Body of pancreas (tissue), 4 donors: ENCODE results near the gene ENPP1. TPM values are rescaled to one million over a fixed set of nuclear protein-coding genes. Genes with fewer than 3 reads are reported as not detected.

ENCODE experiments used
- ATAC-seq: fragments of 150-250 bp; one replicate; pipeline ENCODE4 v1.9.1; 2016
- DNase-seq, 4 donors: peaks; one replicate each; pipeline ENCODE4 v3.0.0-alpha.2; 2019
- H3K27ac ChIP-seq, 4 donors: fragments of 200-600 bp; sonication (generic); 1 replicate in 3 of 4; 2 replicates in 1 of 4; pipeline versions ENCODE4 v1.5.1 to v1.6.1; 2016 to 2019; ENCODE audit warnings: mild to moderate bottlenecking in 1 of 4, mixed read lengths in 1 of 4, moderate library complexity in 1 of 4
- H3K27me3 ChIP-seq, 2 donors: fragments of 200-600 bp; sonication (generic); one replicate each; pipeline ENCODE4 v1.6.0; 2016; ENCODE audit warnings: mild to moderate bottlenecking in 1 of 2
- H3K36me3 ChIP-seq, 2 donors: fragments of 200-600 bp; sonication (generic); replicated peaks in 1 of 2; 2 replicates each; pipeline ENCODE4 v1.5.1; 2016; ENCODE audit warnings: low read depth in 2 of 2; ENCODE audit not compliant: insufficient read depth in 1 of 2
- H3K4me1 ChIP-seq: fragments of 200-600 bp; sonication (generic); one replicate; pipeline ENCODE4 v1.6.0; 2016
- H3K4me3 ChIP-seq, 2 donors: fragments of 200-600 bp; sonication (generic); 1 replicate in 1 of 2; 2 replicates in 1 of 2; pipeline ENCODE4 v1.5.1; 2016 to 2019
- H3K9me3 ChIP-seq, 3 donors: fragments of 200-600 bp; sonication (generic); 1 replicate in 2 of 3; 2 replicates in 1 of 3; pipeline ENCODE4 v1.5.1; 2016
- CTCF ChIP-seq, 7 experiments: fragments of 450-650 bp in 4 of 7; fragments of 200-600 bp in 3 of 7; sonication (generic) in 3 of 7; IDR thresholded peaks; one replicate each; pipeline ENCODE4 v1.5.1; 2016 to 2019; ENCODE audit warnings: antibody characterized with exemption in 7 of 7
- POLR2A ChIP-seq, 3 donors: fragments of 450-650 bp; IDR thresholded peaks; one replicate each; pipeline ENCODE4 v1.6.1; 2016; ENCODE audit warnings: antibody characterized with exemption in 3 of 3, mild to moderate bottlenecking in 2 of 3
- WGBS, 2 donors: methylation state at CpG; one replicate each; pipeline ENCODE4 v1.1.5; 2017; 5-methylcytosine and 5-hydroxymethylcytosine counted together
- intact Hi-C: fragments of 100-400 bp; cut with DNase I; formaldehyde crosslinking; loops from one replicate; pipeline ENCODE4 v1.15.1; 2023
- microRNA-seq, 2 donors: library from miRNA; unstranded; fragments of <30 nt; microRNA quantifications; one replicate each; pipeline ENCODE4, GENCODE V29; 2016; ENCODE audit warnings: borderline number of aligned reads in 2 of 2, borderline replicate concordance in 2 of 2
- small RNA-seq: library from RNA; depleted of rRNA; stranded (forward); fragments of <200 nt; gene quantifications from one replicate; pipeline ENCODE3, GENCODE V24; 2016
- total RNA-seq, 2 donors: library from RNA; depleted of rRNA; stranded (reverse); fragments of >200 nt; gene quantifications; one replicate each; pipeline ENCODE4 v1.1.0, GENCODE V29; 2016

Gene ENPP1
- total RNA-seq, 2 donors from 2014 or later = 16.2 to 19.2 TPM

- TF ChIP-seq CTCF (IDR thresholded peaks at IDR 0.05) (no peak), POLR2A (IDR thresholded peaks at IDR 0.05) (no peak)
- no peak overlapping the region for H3K4me3 ChIP-seq
- H3K27ac ChIP-seq = no peak overlapping the region
- no peak for DNase-seq
- H3K27me3 ChIP-seq = no peaks in the 10 kb centered on the region
- no peaks in the 10 kb centered on the region for H3K36me3 ChIP-seq
- intact Hi-C loops = no loop called here
- H3K9me3 ChIP-seq = no peaks in the 10 kb centered on the region
- ATAC-seq = no peak
- WGBS, 2 donors = 70 to 73% methylated on average over 4 of the region's 4 CpGs
- peaks cover 7% of the 10 kb centered on the region for H3K4me1 ChIP-seq
Observed at GRCh38 chr6:131936156-131936555, 128.3 kb downstream of the ENPP1 start.

- DNase-seq (no peak), ATAC-seq (no peak)
- WGBS, 2 donors = 51 to 66% methylated on average over 2 of the region's 2 CpGs
- H3K27ac ChIP-seq = no peak overlapping the region
- H3K4me1 ChIP-seq = no peaks in the 10 kb centered on the region
- no peaks in the 10 kb centered on the region for H3K36me3 ChIP-seq
- no peak for TF ChIP-seq CTCF (IDR thresholded peaks at IDR 0.05)
- no peak for TF ChIP-seq POLR2A (IDR thresholded peaks at IDR 0.05)
- no peaks in the 10 kb centered on the region for H3K9me3 ChIP-seq
- intact Hi-C loops = no loop called here
- H3K27me3 ChIP-seq = no peaks in the 10 kb centered on the region
- H3K4me3 ChIP-seq = no peak overlapping the region
Observed at GRCh38 chr6:131937226-131937625, 129.4 kb downstream of the ENPP1 start.

DNA sequence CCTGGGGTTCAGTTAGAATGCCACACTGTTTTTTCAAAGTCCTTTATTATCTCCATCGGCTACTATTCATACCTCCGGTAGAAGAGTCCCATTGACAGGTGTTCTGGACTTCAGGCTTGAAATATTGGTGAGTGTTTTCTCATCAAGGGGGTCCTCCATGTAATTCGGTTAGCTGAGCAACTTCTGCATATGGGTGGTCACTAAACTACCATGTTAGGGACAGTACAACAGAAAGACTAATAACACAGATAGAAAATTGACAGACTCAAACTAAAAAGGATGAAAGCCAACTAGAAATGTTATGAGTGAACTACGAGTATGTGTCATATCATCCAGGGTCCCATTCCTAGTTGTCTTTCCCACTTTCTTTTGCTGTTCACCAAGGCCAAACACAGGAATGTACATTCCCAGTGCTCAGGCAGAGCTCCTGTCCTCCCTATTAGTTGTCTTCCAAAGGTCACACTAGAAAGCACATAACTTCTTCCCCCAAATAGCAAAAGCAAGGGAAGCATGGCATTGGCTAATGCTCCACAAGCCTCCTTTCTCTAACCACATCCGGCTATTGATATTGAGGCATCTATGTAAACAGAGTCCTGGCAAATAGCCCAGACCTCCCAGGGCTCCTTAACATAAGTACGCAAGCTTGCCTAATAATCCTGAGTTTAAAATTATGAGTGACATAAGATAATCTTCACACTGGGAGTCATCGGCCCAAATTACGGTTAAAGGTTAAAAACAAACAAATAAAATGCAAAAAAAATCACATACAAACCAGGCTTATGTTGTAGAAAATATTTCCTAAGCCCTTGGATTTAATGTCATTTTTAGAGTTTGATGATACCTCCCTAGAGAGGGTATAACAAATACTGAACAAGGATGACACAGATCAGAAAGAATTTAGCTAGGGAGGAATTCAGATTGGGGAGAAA is 130.1 kb downstream of the ENPP1 start:
- H3K9me3 ChIP-seq = no peaks in the 10 kb centered on the region
- H3K4me1 ChIP-seq = no peaks in the 10 kb centered on the region
- 60 to 68% methylated on average over 8 of the region's 8 CpGs for WGBS, 2 donors
- no peaks in the 10 kb centered on the region for H3K27me3 ChIP-seq
- no peak overlapping the region for H3K27ac ChIP-seq
- DNase-seq = peak in 2 of 4 donors; percentile 23 to 25
- intact Hi-C loops = no loop called here
- TF ChIP-seq CTCF (IDR thresholded peaks at IDR 0.05) (no peak), POLR2A (IDR thresholded peaks at IDR 0.05) (no peak)
- no peak overlapping the region for H3K4me3 ChIP-seq
- H3K36me3 ChIP-seq = no peaks in the 10 kb centered on the region
- ATAC-seq = no peak

Small RNA genes lying within 50 kb of the gene (microRNA-seq; reads per million reads assigned to microRNA genes)
- gene MIR548H5 = 0 reads per million in 2 donors

Small RNA genes lying within 50 kb of the gene (small RNA-seq; reads per million reads assigned to genes)
- gene MIR548H5 = not detected
- not detected for gene SELENOKP2

Other genes with a start within 250 kb of the ENPP1 start
- gene ARG1, start 234.8 kb upstream of the ENPP1 start, total RNA-seq = not detected
- 10 to 100 TPM; 11.9 to 18.2 TPM for gene MED23, start 179.8 kb upstream of the ENPP1 start, total RNA-seq
- gene ENPP3, start 170.7 kb upstream of the ENPP1 start, total RNA-seq = under 1 TPM in 1 of 2 donors, not detected in 1; 0.26 TPM
- gene OR2A4, start 106.6 kb upstream of the ENPP1 start, total RNA-seq = not detected
- gene CTAGE9, start 97.0 kb upstream of the ENPP1 start, total RNA-seq = under 1 TPM in 1 of 2 donors, not detected in 1; 0.66 TPM
- 100 to 1,000 TPM; 109 to 203 TPM for gene CCN2, start 143.4 kb downstream of the ENPP1 start, total RNA-seq